Measurements from ENCODE around the gene COX5B.

COX5B gene

DNA sequence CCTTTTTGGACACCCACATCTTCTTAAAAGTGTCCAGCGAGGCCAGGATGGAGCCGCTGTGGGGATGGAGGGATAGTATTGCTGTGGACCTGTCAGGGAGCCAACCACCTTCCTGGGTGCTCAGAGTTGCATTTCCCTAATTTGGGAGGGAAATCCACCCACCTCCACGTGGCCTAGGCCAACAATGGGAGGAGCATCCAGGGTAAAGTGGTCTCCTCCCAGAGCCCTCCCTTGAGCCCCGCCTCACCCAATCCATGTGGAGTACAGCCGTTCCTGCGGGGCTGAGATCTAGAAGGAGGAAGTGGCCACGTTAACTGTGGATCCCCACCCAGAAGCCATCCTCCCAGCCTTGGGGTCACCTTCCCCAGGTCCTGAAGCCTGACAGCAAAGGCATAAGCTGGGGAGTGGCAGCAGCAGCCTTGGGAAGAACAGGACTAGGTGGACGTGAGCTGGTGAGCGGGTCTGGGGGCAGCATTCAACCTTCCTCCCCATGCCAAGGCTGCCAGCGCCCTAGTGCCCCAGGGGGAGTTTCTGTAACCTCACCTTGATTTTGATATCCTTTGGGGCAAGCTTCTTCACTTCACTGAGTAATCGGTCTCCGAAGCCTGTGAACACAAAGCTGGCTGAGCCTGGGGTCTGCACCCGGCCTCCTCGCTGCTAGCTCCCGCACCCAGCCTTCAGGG is 11.2 kb downstream of the COX5B start:
- TF ChIP-seq POLR2AphosphoS5 (IDR thresholded peaks at IDR 0.05; ENCODE audit: low read depth) (no peak), SPI1 (IDR thresholded peaks at IDR 0.05; ENCODE audit: borderline replicate concordance, low read depth) (no peak), GABPA (IDR thresholded peaks at IDR 0.05; ENCODE audit: low read depth) (no peak)
- TF ChIP-seq, protein P1, sequence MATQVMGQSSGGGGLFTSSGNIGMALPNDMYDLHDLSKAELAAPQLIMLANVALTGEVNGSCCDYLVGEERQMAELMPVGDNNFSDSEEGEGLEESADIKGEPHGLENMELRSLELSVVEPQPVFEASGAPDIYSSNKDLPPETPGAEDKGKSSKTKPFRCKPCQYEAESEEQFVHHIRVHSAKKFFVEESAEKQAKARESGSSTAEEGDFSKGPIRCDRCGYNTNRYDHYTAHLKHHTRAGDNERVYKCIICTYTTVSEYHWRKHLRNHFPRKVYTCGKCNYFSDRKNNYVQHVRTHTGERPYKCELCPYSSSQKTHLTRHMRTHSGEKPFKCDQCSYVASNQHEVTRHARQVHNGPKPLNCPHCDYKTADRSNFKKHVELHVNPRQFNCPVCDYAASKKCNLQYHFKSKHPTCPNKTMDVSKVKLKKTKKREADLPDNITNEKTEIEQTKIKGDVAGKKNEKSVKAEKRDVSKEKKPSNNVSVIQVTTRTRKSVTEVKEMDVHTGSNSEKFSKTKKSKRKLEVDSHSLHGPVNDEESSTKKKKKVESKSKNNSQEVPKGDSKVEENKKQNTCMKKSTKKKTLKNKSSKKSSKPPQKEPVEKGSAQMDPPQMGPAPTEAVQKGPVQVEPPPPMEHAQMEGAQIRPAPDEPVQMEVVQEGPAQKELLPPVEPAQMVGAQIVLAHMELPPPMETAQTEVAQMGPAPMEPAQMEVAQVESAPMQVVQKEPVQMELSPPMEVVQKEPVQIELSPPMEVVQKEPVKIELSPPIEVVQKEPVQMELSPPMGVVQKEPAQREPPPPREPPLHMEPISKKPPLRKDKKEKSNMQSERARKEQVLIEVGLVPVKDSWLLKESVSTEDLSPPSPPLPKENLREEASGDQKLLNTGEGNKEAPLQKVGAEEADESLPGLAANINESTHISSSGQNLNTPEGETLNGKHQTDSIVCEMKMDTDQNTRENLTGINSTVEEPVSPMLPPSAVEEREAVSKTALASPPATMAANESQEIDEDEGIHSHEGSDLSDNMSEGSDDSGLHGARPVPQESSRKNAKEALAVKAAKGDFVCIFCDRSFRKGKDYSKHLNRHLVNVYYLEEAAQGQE (IDR thresholded peaks at IDR 0.05; ENCODE audit: insufficient replicate concordance, low read depth), result no peak
- TF ChIP-seq, protein P2, sequence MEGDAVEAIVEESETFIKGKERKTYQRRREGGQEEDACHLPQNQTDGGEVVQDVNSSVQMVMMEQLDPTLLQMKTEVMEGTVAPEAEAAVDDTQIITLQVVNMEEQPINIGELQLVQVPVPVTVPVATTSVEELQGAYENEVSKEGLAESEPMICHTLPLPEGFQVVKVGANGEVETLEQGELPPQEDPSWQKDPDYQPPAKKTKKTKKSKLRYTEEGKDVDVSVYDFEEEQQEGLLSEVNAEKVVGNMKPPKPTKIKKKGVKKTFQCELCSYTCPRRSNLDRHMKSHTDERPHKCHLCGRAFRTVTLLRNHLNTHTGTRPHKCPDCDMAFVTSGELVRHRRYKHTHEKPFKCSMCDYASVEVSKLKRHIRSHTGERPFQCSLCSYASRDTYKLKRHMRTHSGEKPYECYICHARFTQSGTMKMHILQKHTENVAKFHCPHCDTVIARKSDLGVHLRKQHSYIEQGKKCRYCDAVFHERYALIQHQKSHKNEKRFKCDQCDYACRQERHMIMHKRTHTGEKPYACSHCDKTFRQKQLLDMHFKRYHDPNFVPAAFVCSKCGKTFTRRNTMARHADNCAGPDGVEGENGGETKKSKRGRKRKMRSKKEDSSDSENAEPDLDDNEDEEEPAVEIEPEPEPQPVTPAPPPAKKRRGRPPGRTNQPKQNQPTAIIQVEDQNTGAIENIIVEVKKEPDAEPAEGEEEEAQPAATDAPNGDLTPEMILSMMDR (IDR thresholded peaks at IDR 0.05; ENCODE audit: insufficient read depth, low read length), result no peak

DNA sequence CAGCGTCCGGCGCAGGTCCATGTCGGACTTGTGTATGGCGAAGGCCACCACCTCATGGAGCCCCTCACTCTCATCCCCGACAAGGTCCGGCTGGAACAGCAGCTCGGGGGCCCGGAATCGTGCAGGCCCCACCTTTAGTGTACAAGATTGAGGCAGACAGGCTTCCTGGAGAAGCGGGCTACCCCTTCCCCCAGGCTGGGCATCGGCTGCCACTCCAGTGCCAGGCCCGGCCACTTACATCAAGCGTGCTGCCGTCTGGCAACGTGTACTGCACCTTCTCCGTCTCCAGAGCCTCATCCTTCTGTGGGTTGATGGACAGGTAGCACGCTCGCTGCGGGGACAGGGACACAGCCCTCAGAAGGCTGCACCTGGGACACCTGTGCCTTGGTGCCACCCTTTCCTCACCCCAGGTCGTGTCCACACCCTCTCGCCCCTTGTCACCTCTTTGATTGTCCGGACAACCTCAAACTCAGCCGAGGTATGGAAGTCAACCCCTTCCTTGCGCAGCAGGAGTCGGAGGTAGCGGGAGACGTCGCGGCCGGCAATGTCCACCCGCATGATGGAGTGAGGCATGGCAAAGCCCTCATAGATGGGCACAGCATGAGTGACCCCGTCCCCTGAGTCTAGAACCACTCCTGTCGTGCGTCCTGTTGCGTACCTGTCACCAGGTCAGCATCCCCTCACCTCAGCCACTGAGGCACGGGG is 12.3 kb downstream of the COX5B start:
- no peak overlapping the region for H3K27ac ChIP-seq (replicated peaks)
- TF ChIP-seq GABPA (IDR thresholded peaks at IDR 0.05; ENCODE audit: low read depth) (no peak), POLR2AphosphoS5 (IDR thresholded peaks at IDR 0.05; ENCODE audit: low read depth) (peak; percentile 44; the same call in 1 of the 2 replicates)
- DNase-seq (ENCODE audit: low read depth in 1 of 2, low spot score in 1 of 2), result no peak
- no peak overlapping the region for H3K4me3 ChIP-seq (replicated peaks; ENCODE audit: insufficient read depth, low read length)
- H3K27me3 ChIP-seq (ENCODE audit: insufficient read depth, poor library complexity, severe bottlenecking), result no peaks in the 10 kb centered on the region

More for the DNA sequence above, 11.2 kb downstream of the COX5B start:
- no peak overlapping the region for H3K4me3 ChIP-seq (replicated peaks; ENCODE audit: insufficient read depth, low read length)
- H3K27ac ChIP-seq (replicated peaks), result no peak overlapping the region
- DNase-seq (ENCODE audit: low read depth in 1 of 2, low spot score in 1 of 2), result no peak
- no peaks in the 10 kb centered on the region for H3K27me3 ChIP-seq (ENCODE audit: insufficient read depth, poor library complexity, severe bottlenecking)

DNA sequence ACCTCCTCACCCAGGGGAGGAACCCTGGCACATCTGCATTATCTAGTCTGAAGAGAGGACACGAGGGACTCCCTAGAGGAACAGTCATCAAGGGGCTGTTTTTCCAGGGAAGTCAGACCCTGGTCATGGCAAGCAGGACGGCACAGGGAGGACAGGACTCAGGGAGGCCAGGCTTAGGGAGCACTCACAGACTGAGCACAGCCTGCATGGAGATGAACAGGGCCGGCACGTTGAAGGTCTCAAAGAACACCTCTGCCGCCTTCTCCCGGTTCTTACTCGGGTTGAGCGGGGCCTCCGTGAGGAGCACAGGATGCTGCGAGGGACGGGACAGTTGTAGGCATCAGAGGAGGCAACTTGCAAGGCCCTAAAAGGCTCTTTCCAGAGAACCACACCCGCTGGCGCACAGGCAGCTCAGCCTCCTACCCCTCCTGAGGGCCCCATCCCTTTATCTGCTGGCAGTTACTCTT is 12.9 kb downstream of the COX5B start:
- TF ChIP-seq POLR2AphosphoS5 (IDR thresholded peaks at IDR 0.05; ENCODE audit: low read depth) (no peak), GABPA (IDR thresholded peaks at IDR 0.05; ENCODE audit: low read depth) (no peak), SPI1 (IDR thresholded peaks at IDR 0.05; ENCODE audit: borderline replicate concordance, low read depth) (no peak)
- TF ChIP-seq, protein P2 (IDR thresholded peaks at IDR 0.05; ENCODE audit: insufficient read depth, low read length), result no peak
- TF ChIP-seq, protein P1 (IDR thresholded peaks at IDR 0.05; ENCODE audit: insufficient replicate concordance, low read depth), result no peak
- H3K27me3 ChIP-seq (ENCODE audit: insufficient read depth, poor library complexity, severe bottlenecking), result no peaks in the 10 kb centered on the region
- no peak overlapping the region for H3K27ac ChIP-seq (replicated peaks)
- H3K4me3 ChIP-seq (replicated peaks; ENCODE audit: insufficient read depth, low read length), result no peak overlapping the region
- no peak for DNase-seq (ENCODE audit: low read depth in 1 of 2, low spot score in 1 of 2)

DNA sequence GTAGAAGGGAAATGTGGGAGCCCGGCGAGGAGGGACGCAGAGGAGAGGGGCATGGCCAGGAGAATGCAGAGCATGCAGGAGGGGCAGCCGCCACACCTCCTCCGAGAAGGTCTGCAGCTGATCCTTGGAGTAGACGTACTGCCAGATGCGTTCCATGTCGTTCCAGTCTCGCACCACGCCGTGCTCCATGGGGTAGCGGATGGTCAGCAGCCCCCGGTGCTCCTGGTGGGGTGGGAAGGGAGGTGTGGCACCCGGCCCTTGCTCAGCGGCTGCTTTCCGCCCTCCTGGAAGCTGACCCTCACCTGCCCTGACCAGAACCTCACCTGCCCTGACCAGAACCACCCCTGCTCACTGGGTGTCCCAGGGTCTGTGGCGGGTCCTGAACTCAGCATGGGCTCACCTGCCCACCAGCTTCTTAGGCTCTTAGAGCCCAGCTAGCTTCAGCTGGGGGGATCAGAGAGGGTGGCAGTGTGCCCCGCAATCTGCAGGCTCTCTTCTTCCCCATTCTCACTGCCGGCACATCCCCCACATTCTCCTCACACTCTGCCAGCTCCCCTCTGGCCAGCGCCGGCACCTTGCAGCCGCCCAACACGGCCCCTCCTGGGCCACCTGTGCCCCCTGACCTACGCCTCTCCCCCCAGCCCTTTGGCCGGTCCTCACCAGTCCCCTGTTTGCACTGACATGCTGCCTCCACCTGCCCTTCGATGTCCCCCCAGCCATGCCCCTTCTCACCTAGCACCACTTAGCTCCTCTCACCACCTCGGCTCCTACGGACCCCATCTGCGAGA is 13.6 kb downstream of the COX5B start:
- DNase-seq (ENCODE audit: low read depth in 1 of 2, low spot score in 1 of 2), result no peak
- TF ChIP-seq GABPA (IDR thresholded peaks at IDR 0.05; ENCODE audit: low read depth), result no peak
- no peak; the same call in 1 of the 2 replicates for TF ChIP-seq POLR2AphosphoS5 (IDR thresholded peaks at IDR 0.05; ENCODE audit: low read depth)
- TF ChIP-seq, protein P2 (IDR thresholded peaks at IDR 0.05; ENCODE audit: insufficient read depth, low read length), result no peak
- TF ChIP-seq, protein P1 (IDR thresholded peaks at IDR 0.05; ENCODE audit: insufficient replicate concordance, low read depth), result no peak
- TF ChIP-seq SPI1 (IDR thresholded peaks at IDR 0.05; ENCODE audit: borderline replicate concordance, low read depth), result no peak
- H3K4me3 ChIP-seq (replicated peaks; ENCODE audit: insufficient read depth, low read length), result no peak overlapping the region

More for the DNA sequence above, 13.6 kb downstream of the COX5B start:
- Histone ChIP-seq H3K27me3 (ENCODE audit: insufficient read depth, poor library complexity, severe bottlenecking) (no peaks in the 10 kb centered on the region), H3K27ac (replicated peaks) (no peak overlapping the region)

Data from HL-60 (cell line).